H9 (cell line): Measurements from ENCODE around the gene PRICKLE3. TPM values are rescaled to one million over a fixed set of nuclear protein-coding genes. Genes with fewer than 3 reads are reported as not detected.

ENCODE experiments used
- DNase-seq: peaks from one replicate; pipeline ENCODE4 v3.0.0-alpha.2; 2017
- H2AFZ ChIP-seq: one replicate; pipeline ENCODE4 v1.6.1; 2013; ENCODE audit warnings: mild to moderate bottlenecking, low read length, control low read depth, moderate library complexity
- H2AK5ac ChIP-seq: 2 replicates; pipeline ENCODE4 v1.6.1; 2013; ENCODE audit warnings: low read length, control low read depth, mixed read lengths; ENCODE audit not compliant: insufficient read length
- H2BK120ac ChIP-seq: one replicate; pipeline ENCODE4 v1.6.1; 2013; ENCODE audit warnings: low read depth, mild to moderate bottlenecking, low read length, control low read depth, inconsistent platforms; ENCODE audit not compliant: poor library complexity, severe bottlenecking
- H2BK12ac ChIP-seq: 2 replicates; pipeline ENCODE4 v1.6.1; 2013; ENCODE audit warnings: low read length, control low read depth, mixed read lengths, low read depth; ENCODE audit not compliant: insufficient read length
- H2BK15ac ChIP-seq: 2 replicates; pipeline ENCODE4 v1.6.1; 2013; ENCODE audit warnings: low read depth, low read length, control low read depth
- H2BK20ac ChIP-seq: one replicate; pipeline ENCODE4 v1.6.1; 2013; ENCODE audit warnings: low read depth, mild to moderate bottlenecking, low read length, control low read depth, inconsistent platforms; ENCODE audit not compliant: poor library complexity, severe bottlenecking
- H2BK5ac ChIP-seq: 2 replicates; pipeline ENCODE4 v1.6.1; 2013; ENCODE audit warnings: low read length, control low read depth, mixed read lengths; ENCODE audit not compliant: insufficient read length
- H3K14ac ChIP-seq: 2 replicates; pipeline ENCODE4 v1.6.1; 2013; ENCODE audit warnings: low read length, control low read depth; ENCODE audit not compliant: insufficient read depth
- H3K18ac ChIP-seq: 2 replicates; pipeline ENCODE4 v1.6.1; 2013; ENCODE audit warnings: low read depth, mild to moderate bottlenecking, mixed read lengths, low read length, control low read depth; ENCODE audit not compliant: insufficient read length
- H3K23ac ChIP-seq: 2 replicates; pipeline ENCODE4 v1.6.1; 2013; ENCODE audit warnings: low read length, control low read depth, mixed read lengths, low read depth; ENCODE audit not compliant: insufficient read length
- H3K23me2 ChIP-seq: 2 replicates; pipeline ENCODE4 v1.6.1; 2013; ENCODE audit warnings: low read depth, mild to moderate bottlenecking, mixed read lengths, low read length, control low read depth; ENCODE audit not compliant: insufficient read length, poor library complexity, severe bottlenecking
- H3K27ac ChIP-seq: 2 replicates; pipeline ENCODE4 v1.5.1; 2013; ENCODE audit warnings: low read length, control low read depth, mixed read lengths, low read depth; ENCODE audit not compliant: insufficient read length
- H3K27me3 ChIP-seq: 2 replicates; pipeline ENCODE4 v1.6.1; 2013; ENCODE audit warnings: low read length, control low read depth, inconsistent platforms; ENCODE audit not compliant: insufficient read depth
- H3K4ac ChIP-seq: 2 replicates; pipeline ENCODE4 v1.6.1; 2013; ENCODE audit warnings: low read depth, mild to moderate bottlenecking, control low read depth, inconsistent platforms, low read length, moderate library complexity
- H3K4me1 ChIP-seq: 2 replicates; pipeline ENCODE4 v1.6.1; 2013; ENCODE audit warnings: low read length, control low read depth, inconsistent platforms; ENCODE audit not compliant: insufficient read depth
- H3K4me2 ChIP-seq: 2 replicates; pipeline ENCODE4 v1.6.1; 2013; ENCODE audit warnings: low read length, control low read depth, mixed read lengths; ENCODE audit not compliant: insufficient read length, insufficient read depth
- H3K56ac ChIP-seq: 2 replicates; pipeline ENCODE4 v1.6.1; 2013; ENCODE audit warnings: low read depth, mild to moderate bottlenecking, mixed read lengths, low read length, control low read depth; ENCODE audit not compliant: insufficient read length
- H3K79me1 ChIP-seq: 2 replicates; pipeline ENCODE4 v1.6.1; 2013; ENCODE audit warnings: low read depth, mild to moderate bottlenecking, moderate library complexity, low read length, control low read depth, inconsistent platforms; ENCODE audit not compliant: insufficient read depth, poor library complexity, severe bottlenecking
- H3K79me2 ChIP-seq: 2 replicates; pipeline ENCODE4 v1.6.1; 2013; ENCODE audit warnings: low read length, control low read depth, inconsistent platforms; ENCODE audit not compliant: insufficient read depth
- H3K9ac ChIP-seq: 2 replicates; pipeline ENCODE4 v1.6.1; 2013; ENCODE audit warnings: low read length, control low read depth, mixed read lengths; ENCODE audit not compliant: insufficient read length; ENCODE audit errors: extremely low read depth
- H3K9me3 ChIP-seq: one replicate; pipeline ENCODE4 v1.6.1; 2013; ENCODE audit warnings: low read depth, low read length, inconsistent platforms; ENCODE audit not compliant: control insufficient read depth
- H3T11ph ChIP-seq: one replicate; pipeline ENCODE4 v1.6.1; 2013; ENCODE audit warnings: mild to moderate bottlenecking, low read length, control low read depth, inconsistent platforms
- H4K20me1 ChIP-seq: one replicate; pipeline ENCODE4 v1.6.1; 2013; ENCODE audit not compliant: control insufficient read depth, insufficient read length, insufficient read depth
- H4K5ac ChIP-seq: 2 replicates; pipeline ENCODE4 v1.6.1; 2013; ENCODE audit warnings: low read depth, mild to moderate bottlenecking, mixed read lengths, low read length, control low read depth; ENCODE audit not compliant: insufficient read length
- H4K8ac ChIP-seq: replicated peaks from 2 replicates; pipeline ENCODE4 v1.6.1; 2013; ENCODE audit warnings: low read length, control low read depth, mixed read lengths, low read depth; ENCODE audit not compliant: insufficient read length
- H4K91ac ChIP-seq: 2 replicates; pipeline ENCODE4 v1.6.1; 2013; ENCODE audit warnings: low read depth, mild to moderate bottlenecking, moderate library complexity, mixed read lengths, low read length, control low read depth; ENCODE audit not compliant: insufficient read length
- H3K27ac Mint-ChIP-seq, 3 experiments: 2 replicates in 2 of 3; 3 replicates in 1 of 3; pipeline ENCODE4 v1.8.0; 2020 to 2021; ENCODE audit warnings: mixed read lengths in 3 of 3, mild to moderate bottlenecking in 1 of 3, moderate library complexity in 1 of 3
- H3K27me3 Mint-ChIP-seq: 2 replicates; pipeline ENCODE4 v1.8.0; 2021; ENCODE audit warnings: low read depth, mild to moderate bottlenecking, moderate library complexity, mixed read lengths
- H3K36me3 Mint-ChIP-seq, 3 experiments: 2 replicates in 2 of 3; 3 replicates in 1 of 3; pipeline ENCODE4 v1.8.0; 2020 to 2021; ENCODE audit warnings: low read depth in 3 of 3, mixed read lengths in 3 of 3; ENCODE audit not compliant: insufficient read depth in 1 of 3
- H3K4me1 Mint-ChIP-seq, 2 experiments: 2 replicates each; pipeline ENCODE4 v1.8.0; 2020; ENCODE audit warnings: mixed read lengths in 2 of 2
- H3K4me3 Mint-ChIP-seq, 2 experiments: 2 replicates in 1 of 2; 3 replicates in 1 of 2; pipeline ENCODE4 v1.8.0; 2020 to 2021; ENCODE audit warnings: mild to moderate bottlenecking in 2 of 2, mixed read lengths in 2 of 2, moderate library complexity in 1 of 2
- H3K9me3 Mint-ChIP-seq, 2 experiments: 2 replicates in 1 of 2; 3 replicates in 1 of 2; pipeline ENCODE4 v1.8.0; 2020; ENCODE audit warnings: mild to moderate bottlenecking in 2 of 2, mixed read lengths in 2 of 2, moderate library complexity in 1 of 2
- total RNA-seq: library from RNA; stranded (reverse); gene quantifications from 2 replicates; pipeline ENCODE4 v1.2.1, GENCODE V29; 2021
- TF ChIP-seq, protein P1 (sequence below): fragments of 200-600 bp; sonication (generic); conservative IDR thresholded peaks from 3 replicates; pipeline ENCODE4 v1.8.0; 2021; ENCODE audit warnings: antibody characterized with exemption, mild to moderate bottlenecking

PRICKLE3 gene
- total RNA-seq, 1 experiment from 2014 or later = 9.7 TPM

DNA sequence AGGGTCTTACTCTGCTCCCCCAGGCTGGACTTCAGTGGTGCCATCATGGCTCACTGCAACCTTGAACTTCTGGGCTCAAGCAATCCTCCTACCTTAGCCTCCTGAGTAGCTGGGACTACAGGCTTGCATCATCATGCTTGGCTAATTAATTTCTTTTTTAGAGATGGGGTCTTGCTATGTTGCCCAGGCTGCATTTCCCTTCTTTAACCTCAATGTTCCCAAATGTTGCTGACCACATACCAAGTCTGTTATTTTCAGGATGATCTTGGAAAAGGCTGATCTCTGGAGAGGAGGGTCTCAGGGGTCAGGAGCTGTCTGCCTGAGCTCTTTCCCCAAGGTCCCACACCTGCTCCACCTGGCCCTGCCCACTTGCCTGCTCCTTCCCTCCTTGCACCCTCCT lies 33.9 kb upstream of the PRICKLE3 start:
- Histone ChIP-seq H2AK5ac (no peak overlapping the region), H3K79me2 (no peaks in the 10 kb centered on the region), H4K20me1 (no peaks in the 10 kb centered on the region), H2BK5ac (no peak overlapping the region), H3K27me3 (no peaks in the 10 kb centered on the region), H4K8ac (no peak overlapping the region), H3K56ac (no peak overlapping the region), H3T11ph (no peak overlapping the region), H3K27ac (no peak overlapping the region), H3K4me2 (no peak overlapping the region), H2AFZ (no peak overlapping the region), H3K18ac (no peak overlapping the region), H4K91ac (no peak overlapping the region), H2BK15ac (no peak overlapping the region), H3K79me1 (no peaks in the 10 kb centered on the region), H3K4me1 (no peaks in the 10 kb centered on the region), H3K23me2 (no peaks in the 10 kb centered on the region), H2BK120ac (no peak overlapping the region), H3K23ac (no peak overlapping the region), H2BK12ac (no peak overlapping the region), H2BK20ac (no peak overlapping the region), H3K9ac (no peak overlapping the region), H3K4ac (no peak overlapping the region), H3K9me3 (peaks cover 39% of the 10 kb centered on the region), H3K14ac (no peak overlapping the region), H4K5ac (no peak overlapping the region)
- H3K9me3 Mint-ChIP-seq = peaks cover 84% of the 10 kb centered on the region in 2 experiments
- H3K4me1 Mint-ChIP-seq = no peaks in the 10 kb centered on the region
- H3K27ac Mint-ChIP-seq = no peak overlapping the region
- DNase-seq = no peak
- peaks cover 0 to 17% (median 6%) of the 10 kb centered on the region in 3 experiments; a peak in 6 of 7 replicates for H3K36me3 Mint-ChIP-seq
- no peak overlapping the region for H3K4me3 Mint-ChIP-seq
- H3K27me3 Mint-ChIP-seq = peaks cover 31% of the 10 kb centered on the region
- TF ChIP-seq, protein P1, sequence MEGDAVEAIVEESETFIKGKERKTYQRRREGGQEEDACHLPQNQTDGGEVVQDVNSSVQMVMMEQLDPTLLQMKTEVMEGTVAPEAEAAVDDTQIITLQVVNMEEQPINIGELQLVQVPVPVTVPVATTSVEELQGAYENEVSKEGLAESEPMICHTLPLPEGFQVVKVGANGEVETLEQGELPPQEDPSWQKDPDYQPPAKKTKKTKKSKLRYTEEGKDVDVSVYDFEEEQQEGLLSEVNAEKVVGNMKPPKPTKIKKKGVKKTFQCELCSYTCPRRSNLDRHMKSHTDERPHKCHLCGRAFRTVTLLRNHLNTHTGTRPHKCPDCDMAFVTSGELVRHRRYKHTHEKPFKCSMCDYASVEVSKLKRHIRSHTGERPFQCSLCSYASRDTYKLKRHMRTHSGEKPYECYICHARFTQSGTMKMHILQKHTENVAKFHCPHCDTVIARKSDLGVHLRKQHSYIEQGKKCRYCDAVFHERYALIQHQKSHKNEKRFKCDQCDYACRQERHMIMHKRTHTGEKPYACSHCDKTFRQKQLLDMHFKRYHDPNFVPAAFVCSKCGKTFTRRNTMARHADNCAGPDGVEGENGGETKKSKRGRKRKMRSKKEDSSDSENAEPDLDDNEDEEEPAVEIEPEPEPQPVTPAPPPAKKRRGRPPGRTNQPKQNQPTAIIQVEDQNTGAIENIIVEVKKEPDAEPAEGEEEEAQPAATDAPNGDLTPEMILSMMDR = no peak
